Left forelimb (tissue), 1 donor: ENCODE data around the gene PIGBOS1.
"Not testable (repeated sequence)": the region's sequence is repeated elsewhere in the genome, so short reads cannot be mapped to it uniquely, and the experiment has no call there.

ENCODE experiments used
- DNase-seq: peaks from one replicate; pipeline ENCODE4 v3.0.0-alpha.2; 2018; ENCODE audit warnings: low spot score

The PIGBOS1 gene

DNA sequence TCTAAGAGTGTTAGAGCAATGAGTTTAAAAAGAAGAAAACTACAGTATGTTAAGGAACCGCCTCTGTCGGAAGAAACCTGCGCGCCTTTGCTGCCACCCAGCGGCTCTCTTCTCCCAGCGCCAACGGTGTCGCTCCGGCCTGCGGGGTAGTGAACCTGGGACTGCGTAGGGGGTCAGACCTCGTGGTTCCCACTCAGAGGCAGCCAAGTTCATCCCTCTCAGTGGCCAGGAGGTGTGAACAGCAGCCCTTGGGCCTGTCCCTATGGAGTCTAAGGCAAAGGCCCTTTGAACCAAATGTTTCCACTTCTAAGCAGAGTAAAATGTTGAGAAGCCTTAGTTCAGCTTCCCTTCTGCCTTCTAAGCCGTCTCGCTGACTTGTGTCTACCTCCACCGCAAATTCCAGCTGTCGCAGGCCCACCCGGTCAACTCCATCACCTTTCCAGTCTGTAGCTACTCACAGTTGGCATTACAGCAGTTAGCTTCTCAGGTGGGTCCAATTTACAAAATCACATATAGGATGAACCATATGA is 28.3 kb downstream of the PIGBOS1 start:
- peak; percentile 86 for DNase-seq

DNA sequence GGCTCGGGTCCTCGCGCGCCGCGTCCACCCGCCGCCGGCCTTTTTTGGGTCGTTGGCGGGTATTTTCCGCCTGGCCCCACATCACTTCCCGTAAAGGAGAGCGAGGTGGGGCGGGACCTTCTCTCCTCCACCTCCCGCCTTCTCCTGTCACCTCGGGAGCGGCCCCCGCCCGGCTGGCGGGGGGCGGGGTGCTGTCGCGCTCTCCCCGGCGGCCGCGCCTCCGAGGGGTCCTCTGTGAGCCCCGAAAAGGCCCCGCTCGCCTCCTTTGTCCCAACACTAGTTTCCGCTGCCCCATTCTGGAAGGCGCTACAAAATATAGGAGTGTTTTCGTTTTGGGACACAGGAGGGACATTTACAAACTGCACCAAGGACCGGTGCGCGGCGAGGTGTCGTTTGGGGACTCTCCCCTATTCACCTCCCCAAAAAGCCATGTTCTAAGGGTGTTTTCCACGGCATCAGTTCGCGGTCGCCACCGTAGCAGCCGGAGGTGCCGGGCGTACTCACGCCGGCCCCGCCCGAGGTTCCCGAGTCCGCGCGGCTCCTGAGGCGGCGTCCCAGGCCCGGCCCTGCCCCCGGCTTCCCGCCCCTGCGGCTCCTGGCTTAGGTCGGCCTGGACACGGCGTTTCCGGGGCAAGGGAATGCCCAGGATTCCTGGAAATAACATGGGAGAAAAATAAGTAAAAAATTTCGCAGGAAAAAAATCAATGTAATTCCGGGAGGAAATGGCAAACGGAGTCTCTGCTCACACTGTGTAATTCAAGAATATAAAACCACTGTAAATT is 29.0 kb downstream of the PIGBOS1 start, which contains the start of gene RAB27A:
TSS of gene RAB27A (minus strand) at position 68 of the 782 bp plus-strand sequence. CDS start 54,879 bp downstream, outside the sequence.
- peak; percentile 83 for DNase-seq

DNA sequence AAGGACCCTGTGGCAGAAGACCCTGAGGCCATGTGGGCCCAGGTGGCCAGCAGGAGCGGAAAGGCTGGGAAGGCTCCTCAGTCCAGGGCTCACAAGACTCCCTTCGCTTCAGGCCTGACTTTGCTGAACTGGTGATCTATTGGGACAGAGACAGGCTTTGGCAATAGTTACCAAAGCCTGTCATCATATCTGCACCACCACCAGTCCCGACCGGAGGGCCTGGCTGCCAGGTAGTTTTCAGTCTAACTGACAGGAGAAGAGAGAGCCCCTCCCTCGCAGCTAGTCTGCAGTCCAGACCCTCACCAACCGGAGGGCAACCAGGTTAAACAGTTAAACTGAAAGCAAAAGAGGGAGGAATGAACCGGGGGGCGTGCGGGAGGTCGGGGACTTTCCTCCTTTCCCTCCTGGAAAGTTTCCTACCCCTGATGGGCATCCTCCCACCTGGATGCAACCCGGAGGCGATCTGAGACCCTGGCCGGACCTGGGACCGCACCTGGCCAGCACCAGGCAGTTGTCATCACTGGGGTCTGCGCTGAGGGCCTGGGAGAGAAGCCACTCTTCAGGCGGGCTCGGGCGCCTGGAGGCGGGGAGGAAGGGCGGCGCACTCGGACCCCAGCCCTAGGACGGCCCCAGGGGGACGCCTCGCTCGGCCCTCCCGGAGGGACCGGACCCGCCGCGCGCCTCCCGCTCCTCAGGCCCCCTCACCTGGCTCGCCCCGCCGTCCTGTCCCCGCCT is 29.7 kb downstream of the PIGBOS1 start:
- DNase-seq, result peak; percentile 65

DNA sequence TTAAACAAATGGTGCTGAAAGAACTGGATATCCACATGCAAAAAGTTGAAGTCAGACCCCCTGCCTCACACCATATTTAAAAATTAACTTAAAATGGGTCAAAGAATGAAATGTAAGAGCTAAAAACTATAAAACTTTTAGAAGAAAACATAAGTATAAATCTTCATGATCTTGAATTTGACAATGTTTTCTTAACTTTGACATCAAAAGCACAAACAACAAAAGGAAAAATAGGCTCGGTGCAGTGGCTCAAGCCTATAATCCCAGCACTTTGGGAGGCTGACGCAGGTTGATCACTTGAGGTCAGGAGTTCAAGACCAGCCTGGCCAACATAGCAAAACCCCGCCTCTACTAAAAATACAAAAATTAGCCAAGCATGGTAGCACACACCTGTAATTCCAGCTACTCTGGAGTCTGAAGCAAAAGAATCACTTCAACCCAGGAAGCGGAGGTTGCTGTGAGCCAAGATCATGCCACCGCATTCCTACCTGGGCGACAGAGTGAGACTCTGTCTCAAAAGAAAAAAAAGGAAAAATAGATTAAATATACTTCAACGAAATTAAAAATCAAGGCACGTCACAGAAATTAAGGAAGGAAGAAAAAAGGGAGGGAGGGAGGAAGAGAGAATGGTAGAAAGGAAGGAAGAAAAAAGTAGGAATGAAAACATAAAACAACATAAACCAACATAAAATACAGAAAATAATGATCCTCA is 30.8 kb downstream of the PIGBOS1 start:
- DNase-seq, result no peak

DNA sequence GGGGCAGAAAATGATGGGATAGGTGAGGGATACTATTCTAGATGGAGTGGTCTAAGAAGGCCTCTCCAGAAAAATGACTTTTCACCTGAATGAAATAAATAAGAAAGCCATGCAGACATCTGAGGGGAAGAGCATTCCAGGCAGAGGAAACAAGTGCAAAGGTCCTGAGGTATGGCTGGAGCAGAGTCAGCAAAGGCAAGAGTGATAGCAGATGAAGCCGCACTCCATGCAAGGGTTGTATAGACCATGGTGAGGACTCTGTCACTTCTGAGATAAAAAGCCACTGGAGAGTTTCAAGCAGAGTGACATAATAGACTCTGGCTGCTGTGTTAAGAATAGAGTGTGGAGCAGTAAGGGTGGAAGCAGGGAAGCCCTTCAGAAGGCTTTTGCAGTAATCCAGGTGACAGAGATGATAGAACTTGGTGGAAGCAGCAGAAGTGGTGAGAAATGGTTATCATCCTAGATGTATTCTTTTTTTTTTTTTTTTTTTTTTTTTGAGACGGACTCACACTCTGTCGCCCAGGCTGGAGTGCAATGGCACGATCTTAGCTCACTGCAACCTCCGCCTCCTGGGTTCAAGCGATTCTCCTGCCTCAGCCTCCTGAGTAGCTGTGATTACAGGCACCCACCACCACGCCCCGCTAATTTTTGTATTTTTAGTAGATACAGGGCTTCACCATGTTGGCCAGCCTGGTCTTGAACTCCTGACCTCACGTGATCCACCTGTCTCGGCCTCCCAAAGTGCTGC is 32.3 kb downstream of the PIGBOS1 start:
- not testable (repeated sequence) for DNase-seq

DNA sequence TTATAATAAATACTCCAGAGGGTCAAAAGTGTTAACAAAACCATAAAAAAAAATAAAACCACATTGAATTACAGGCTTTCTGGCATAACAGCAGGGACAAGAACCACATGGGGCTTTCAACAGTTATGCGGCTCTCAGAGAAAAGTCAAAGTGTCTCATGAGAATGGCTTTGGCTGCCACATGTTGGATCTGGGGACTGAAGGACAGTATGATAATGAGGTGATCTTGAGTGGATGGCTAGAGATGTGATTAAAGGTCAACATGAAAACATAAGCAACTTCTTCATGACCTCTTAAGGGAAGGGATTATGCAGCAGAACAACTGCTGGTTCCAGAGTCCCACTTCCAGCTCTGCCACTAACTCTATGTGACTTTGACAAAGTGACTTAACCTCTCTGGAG is 34.5 kb downstream of the PIGBOS1 start:
- no peak for DNase-seq

DNA sequence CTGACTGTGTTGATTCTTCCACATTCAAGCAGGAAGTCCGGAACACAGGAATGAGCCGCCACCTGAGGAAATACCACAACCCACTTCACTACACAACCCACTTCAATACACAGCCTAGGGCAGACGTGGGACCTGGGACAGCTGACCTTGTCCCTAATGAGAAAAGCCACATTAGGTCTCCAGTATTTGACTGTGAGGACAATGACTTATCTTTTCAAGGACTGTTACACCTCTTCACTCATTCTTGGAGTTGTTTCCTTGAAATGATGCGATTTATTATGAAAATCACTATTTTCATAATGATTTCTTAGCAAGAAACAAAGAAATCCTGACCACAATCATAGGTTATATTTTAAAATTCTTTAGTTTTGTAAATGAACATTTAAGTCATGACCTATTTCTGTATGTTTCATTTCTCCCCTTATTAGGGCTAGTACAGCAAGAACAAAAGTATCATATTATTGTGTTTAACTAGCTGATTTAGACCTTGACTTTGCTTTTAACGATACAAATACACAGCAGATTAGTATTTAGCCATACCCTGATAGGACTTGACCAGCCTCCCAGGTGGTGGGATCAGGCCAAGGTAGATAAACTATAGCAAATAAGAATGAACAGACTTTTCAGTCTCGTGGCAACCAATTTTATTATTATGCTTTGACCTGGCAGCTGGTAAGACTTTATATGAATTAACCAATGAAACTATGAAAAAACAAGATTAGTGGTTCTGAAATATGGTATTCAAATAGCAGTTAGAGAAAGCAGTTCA is 35.4 kb downstream of the PIGBOS1 start:
- DNase-seq, result no peak

DNA sequence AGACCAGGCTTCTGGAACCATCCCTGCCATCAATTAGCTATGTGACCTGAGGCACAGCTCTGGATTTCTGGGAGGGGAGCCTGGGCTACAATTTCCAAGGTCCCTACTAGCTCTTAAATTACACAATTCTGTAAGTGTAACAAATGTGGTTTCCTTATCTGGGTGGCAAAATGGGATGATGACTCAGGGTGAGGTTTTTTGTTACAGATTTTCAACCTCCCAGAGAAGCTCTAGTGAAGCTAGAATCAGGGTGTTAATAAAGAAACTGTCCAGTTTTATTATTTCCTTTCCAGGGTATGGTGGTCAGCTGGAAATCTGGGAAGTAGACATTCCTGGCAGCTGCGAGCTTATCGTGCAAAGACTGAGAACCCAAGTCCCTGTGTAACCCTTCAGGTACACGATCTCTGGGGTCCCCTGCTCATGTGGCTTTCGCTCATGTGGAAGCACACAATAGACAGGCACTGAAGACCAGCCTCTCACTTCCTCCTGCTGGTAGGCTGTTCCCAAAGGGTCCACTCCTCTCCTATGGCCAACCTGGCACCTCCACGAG is 36.6 kb downstream of the PIGBOS1 start:
- DNase-seq, result no peak

DNA sequence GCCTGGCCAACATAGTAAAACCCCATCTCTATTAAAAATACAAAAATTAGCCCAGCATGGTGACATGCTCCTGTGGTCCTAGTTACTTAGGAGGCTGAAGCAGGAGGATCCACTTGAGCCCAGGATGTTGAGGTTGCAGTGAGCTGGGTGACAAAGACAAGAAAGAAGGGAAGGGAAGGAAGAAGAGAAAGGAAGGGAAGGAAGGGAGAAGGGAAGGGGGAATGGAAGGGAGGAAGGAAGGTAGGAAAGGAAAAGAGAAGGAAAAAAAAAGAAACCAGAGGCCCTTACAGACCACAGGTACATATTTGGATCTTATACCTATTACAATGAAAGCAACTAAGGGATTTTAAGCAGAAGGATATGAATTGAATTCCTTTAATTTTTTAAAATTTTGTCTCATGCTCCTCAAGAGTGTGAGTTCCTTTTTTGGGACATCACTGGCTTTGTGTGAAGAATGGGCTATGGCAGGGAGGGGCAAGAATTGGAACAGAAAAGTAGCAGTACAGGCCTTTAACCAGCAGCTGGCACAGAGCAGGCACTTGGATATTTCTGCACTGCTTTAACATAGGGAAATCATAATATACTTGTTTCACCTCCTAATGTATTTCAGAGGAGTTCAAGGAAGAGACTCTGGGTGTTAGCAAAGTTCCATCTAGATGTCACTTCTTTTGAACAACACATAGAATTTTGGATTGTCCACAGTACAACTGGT is 37.2 kb downstream of the PIGBOS1 start:
- DNase-seq, result no peak

DNA sequence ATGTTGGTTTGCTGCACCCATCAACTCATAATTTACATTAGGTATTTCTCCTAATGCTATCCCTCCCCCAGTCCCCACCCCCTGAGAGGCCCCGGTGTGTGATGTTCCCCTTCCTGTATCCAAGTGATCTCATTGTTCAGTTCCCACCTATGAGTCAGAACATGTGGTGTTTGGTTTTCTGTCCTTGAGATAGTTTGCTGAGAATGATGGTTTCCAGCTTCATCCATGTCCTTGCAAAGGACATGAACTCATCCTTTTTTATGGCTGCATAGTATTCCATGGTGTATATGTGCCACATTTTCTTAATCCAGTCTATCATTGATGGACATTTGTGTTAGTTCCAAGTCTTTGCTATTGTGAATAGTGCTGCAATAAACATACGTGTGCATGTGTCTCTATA is 38.3 kb downstream of the PIGBOS1 start:
- not testable (repeated sequence) for DNase-seq

DNA sequence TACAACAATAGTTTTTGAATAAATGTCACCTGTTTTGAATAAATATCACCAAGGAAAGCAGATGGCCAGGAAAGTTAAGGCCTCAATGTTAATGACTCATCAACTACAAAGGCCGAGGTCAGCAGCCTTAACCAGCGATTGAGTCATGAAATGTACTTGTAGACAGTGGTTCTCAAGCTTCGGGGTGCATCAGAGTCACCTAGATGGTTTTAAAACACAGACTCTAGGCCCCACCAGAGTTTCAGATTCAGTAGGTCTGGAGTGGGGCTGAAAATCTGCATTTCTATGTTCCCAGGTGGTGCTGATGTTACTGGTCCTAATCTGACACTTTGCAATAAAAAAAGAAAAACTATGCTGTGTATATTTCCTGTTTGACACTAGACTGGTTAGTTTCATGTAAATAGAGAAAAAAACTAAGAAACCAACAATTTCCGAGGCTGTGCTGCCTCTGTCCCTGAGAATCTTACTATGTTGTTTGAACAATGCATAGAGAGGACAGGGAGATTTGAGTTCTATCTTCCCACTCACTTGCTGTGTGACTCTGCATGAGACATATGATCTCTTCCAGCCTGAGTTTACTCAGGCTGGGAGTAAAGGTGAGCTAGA is 39.1 kb downstream of the PIGBOS1 start:
- no peak for DNase-seq

DNA sequence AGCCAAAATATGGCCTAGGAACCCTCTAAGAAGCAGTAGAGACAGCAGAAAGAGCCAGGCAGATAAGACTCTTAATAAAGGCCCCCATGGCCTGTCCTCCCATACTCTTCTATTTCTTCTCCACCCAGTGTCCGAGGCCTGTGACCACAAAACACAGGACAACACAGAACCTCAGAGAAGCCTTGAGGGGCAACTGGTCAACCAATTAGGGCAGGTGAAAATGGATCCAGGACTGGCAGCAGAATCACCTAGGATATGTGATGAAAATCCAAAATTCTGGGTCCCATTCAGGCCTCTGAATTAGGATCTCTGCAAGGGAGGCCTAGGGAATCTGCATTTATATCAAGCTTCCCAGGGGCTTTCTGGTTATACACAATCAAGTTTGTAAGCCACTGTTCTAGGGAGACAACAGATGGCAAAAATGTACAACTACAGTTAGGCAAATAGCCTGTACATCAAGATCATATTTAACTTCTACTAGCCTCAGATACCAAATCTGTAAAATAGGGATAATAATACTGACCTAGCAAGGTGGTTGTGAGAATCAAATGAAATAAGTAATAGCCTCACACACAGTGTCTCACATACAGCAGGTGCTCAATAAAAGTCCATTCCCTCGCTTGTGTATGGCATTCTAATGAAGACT is 39.7 kb downstream of the PIGBOS1 start:
- no peak for DNase-seq

DNA sequence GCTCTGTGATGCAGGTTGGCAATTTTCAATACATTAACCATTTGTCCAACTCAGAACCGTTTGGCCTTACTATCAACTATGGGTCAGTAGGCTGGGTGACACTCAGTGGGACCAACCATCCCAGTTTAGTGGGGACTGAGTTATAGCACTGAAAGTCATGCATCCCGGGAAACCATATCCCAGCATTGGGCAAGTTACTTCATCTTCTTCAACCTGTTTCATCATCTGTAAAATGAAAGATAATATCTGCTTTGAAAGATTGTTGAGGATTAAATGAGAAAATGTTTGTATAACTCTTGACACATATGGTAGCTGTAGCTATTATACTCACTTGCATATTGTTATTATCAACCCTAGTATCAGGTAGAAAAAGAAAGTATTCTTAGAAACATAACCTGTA is 41.2 kb downstream of the PIGBOS1 start:
- DNase-seq, result no peak

DNA sequence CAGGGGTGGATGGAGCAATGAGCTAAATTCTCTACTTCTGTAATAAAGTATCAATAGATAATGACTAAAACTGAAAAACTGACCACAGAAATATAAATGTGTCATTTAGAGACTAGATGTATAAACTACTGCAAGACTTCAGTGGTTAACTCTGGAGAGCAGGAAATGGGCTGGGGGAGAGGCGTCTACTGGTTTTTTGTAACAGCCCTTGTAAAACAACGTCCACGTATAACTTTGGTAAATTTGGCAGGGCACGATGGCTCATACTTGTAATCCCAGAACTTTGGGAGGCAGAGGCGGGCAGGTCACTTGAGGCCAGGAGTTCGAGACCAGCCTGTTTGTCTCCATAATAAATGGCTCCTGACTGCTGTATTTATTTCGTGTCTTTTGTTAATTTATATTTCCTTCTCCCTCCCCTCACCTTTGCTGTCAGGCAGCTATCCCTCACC is 41.8 kb downstream of the PIGBOS1 start:
- DNase-seq, result no peak

DNA sequence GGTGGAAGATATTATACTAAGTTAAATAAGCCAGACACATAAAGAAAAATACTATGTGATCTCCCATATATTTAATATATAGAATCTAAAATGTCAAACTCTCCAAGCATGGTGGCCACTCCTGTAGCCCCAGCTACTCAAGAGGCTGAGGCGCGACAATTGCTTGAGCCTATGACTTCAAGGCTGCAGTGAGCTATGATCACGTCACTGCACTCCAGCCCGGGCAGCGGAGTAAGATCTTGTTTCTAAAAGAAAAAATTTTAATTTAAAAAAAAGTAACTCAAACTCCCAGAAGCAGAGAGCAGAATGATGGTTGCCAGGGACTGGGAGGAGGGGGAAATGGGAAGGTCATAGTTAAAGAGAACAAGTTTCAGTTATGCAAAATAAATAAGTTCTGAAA is 42.6 kb downstream of the PIGBOS1 start:
- DNase-seq, result no peak

DNA sequence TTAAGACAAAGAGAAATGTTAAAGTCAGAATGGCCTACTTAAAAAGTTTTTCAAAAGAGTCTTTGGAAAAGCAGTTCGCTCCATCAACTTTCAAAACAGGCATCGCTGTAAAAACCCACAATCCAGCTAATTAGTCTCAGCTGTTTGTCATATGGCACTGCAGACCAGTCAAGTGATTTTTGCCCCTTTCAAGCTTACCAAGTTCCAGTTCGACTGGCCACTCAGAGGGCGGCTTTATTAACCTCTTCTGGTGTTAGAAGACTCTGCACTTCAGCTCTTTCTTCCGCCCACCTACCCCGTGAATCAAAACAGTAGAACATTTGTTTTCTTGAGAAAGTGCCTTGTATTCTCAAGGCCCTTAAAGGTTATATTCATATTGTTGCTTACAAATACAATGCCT is 48.6 kb downstream of the PIGBOS1 start:
- DNase-seq, result no peak

DNA sequence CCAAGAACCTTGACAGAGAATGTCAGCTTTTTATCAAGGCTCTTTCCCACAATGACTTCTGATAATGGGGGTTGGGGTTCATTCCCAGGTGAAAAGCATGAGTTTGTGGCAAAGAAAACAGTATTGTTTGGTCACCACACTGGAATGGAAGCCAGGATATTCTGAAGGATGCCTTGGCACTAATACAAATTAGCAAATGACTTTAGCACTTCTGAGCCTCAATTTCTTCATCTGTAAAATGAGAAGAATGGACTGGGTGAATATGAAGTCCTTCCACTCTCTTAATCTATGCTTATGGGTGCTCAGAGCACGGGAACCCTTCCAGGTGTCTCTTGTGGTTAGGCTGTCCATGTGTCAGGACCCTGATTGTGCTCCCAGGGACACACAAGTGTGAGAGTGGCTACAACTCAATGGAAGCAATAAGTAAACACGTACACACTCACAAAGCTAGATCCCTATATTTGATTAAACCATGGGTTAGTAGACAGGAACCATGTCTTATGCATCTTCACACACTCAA is 50.7 kb downstream of the PIGBOS1 start:
- DNase-seq, result no peak

DNA sequence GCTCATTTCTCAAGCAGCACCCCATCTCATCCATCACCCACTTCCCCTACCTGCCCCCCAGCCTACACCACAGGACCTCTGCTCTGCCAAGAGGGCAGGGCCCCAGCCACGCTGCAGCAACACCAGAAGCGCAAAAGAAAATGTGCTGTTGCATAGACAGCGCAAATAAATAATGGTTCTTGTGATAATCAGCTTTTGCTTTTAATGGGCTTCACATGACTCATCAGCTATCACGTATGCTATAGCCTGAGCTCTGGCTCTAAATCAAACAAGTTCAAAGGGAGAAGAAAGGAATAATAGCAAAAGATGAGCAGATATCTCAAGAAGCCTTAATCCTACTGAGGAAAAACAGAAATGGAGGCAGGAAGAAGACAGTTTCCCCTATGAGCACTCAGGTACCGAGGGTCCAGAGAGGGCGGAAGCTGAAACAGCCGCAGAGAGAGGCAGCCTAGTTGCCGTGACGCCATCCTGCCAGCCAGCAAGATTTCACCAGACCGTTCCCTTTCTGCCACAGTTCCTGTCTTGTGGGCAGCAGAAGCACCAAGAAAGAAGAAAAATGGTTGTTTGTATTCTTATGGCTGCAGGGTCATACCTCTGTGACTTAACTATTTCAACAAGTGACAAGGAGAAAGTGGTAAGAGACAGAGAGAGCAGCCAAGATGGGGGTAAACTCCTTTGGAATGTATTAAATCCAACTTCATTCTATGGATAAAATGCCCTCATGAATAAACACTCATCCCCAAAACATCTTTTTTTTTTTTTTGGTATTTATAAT is 51.3 kb downstream of the PIGBOS1 start:
- no peak for DNase-seq
